GM12874 (cell line): ENCODE data around the gene LIPG.

Experiments
- CTCF ChIP-seq: IDR thresholded peaks from 2 replicates; pipeline ENCODE4 v1.5.1; 2011; ENCODE audit warnings: low read depth, mild to moderate bottlenecking, control low read depth, low read length, moderate library complexity; ENCODE audit not compliant: insufficient read depth

LIPG gene

GRCh38 chr18:49628881-49629795 lies 67.3 kb downstream of the LIPG start:
- peak; percentile 17; the same call in 1 of the 2 replicates for TF ChIP-seq CTCF

- TF ChIP-seq CTCF = no peak
Measured at GRCh38 chr18:49630246-49630699, 68.4 kb downstream of the LIPG start.

- no peak for TF ChIP-seq CTCF
Measured at GRCh38 chr18:49631146-49631866, 69.4 kb downstream of the LIPG start.

GRCh38 chr18:49632588-49632987 lies 70.7 kb downstream of the LIPG start:
- no peak for TF ChIP-seq CTCF

GRCh38 chr18:49638209-49638785 lies 76.4 kb downstream of the LIPG start:
- TF ChIP-seq CTCF = no peak

GRCh38 chr18:49638891-49639557 lies 77.2 kb downstream of the LIPG start:
- TF ChIP-seq CTCF = no peak
